GM21737 (cell line): ENCODE results near the gene PARP8.
"Not testable (repeated sequence)": the region's sequence is repeated elsewhere in the genome, so short reads cannot be mapped to it uniquely, and the experiment has no call there.

ENCODE experiments used
- ATAC-seq: cut with Tn5 transposase; IDR thresholded peaks from one replicate; pipeline ENCODE4 v1.9.1; 2021; ENCODE audit warnings: mild to moderate bottlenecking, moderate library complexity; ENCODE audit not compliant: unreplicated experiment

PARP8 gene, protein sequence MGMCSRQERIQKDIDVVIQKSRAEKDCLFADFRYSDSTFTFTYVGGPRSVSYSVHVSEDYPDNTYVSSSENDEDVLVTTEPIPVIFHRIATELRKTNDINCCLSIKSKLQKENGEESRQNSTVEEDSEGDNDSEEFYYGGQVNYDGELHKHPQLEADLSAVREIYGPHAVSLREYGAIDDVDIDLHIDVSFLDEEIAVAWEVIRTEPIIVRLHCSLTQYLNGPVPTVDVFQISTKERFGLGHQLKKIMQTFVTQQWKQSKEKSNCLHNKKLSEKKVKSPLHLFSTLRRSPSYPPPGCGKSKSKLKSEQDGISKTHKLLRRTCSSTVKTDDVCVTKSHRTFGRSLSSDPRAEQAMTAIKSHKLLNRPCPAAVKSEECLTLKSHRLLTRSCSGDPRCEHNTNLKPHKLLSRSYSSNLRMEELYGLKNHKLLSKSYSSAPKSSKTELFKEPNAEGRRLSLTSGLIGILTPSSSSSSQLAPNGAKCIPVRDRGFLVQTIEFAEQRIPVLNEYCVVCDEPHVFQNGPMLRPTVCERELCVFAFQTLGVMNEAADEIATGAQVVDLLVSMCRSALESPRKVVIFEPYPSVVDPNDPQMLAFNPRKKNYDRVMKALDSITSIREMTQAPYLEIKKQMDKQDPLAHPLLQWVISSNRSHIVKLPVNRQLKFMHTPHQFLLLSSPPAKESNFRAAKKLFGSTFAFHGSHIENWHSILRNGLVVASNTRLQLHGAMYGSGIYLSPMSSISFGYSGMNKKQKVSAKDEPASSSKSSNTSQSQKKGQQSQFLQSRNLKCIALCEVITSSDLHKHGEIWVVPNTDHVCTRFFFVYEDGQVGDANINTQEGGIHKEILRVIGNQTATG

DNA sequence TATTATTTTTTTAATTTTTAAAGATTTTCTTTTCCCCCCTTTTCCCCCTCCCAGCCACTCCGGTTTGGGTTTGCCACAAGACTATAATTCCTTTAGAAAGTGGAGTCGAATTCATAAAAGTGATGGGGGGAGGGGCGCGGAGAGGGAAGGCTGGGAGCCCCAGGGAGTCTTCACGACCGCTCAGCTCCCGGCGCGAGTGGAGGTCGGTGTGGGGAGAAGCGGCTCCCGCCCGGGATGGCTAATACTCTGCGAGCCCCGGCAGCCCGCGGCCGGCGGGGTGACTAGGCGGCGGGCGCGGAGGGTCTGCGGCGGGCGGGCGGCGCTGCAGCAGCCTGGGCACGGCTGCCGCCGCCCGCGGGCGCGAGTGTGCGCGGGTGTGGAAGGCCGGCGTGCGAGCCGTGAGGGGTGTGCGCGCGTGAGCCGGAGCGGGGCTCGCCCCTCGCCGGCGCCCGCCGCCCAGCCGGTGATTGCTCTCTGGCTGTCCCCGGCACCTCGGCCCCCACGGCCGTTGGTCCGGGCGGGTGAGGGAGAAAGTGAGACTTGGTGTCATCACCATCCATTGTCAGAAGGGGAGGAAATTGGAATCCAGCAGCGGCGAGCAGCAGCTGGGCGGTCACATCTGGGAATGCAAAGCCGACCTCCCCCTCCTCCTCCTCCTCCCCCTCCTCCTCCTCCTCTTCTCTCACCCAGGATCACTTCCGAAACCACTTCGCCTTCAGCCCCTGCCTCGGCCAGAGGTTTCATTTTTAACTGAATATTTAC, at the start of gene PARP8:
PARP8 (plus strand) TSS at position 377 of the 762 bp plus-strand sequence. CDS start 459 bp downstream, outside the sequence.
- ATAC-seq: no peak

DNA sequence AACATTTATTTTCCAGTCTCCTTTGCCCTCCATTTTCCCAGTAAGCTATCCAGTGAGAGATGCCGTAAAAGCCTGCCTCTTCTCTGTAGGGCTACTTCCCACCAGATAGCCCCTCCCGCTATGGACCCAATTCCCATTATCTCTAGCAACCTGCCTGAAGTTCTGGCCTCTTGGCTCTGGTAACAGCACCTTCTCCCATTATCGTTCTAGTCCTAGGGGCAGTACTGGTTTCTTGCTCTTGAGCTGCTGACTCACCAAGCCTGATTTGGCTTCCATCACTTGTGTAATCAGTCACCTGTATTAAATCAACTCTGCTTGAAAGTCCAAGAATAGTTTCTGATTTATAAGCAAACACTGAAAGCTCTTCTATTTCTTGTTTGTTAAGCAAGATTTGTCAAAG, 42.8 kb upstream of the PARP8 start:
- ATAC-seq: no peak

DNA sequence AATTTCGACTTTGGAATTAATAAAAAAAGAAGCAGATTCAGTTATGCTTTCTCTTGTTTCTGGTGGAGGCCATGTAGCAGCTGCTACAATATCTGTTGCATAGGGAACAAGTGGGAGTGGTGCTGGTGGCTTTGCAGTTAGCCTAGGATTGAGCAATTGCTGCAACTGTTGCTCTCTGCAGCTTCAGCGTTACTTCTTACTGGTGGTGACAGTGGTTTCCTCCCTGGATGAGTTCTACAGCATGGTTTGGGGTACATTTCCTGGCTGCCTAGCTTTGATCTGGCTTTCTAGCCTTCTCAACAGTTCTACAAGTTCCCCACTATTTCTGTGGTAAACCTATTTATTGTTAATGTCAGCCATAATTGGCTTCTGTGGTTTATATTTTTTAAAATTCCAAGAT, 31.6 kb upstream of the PARP8 start:
- not testable (repeated sequence) for ATAC-seq

DNA sequence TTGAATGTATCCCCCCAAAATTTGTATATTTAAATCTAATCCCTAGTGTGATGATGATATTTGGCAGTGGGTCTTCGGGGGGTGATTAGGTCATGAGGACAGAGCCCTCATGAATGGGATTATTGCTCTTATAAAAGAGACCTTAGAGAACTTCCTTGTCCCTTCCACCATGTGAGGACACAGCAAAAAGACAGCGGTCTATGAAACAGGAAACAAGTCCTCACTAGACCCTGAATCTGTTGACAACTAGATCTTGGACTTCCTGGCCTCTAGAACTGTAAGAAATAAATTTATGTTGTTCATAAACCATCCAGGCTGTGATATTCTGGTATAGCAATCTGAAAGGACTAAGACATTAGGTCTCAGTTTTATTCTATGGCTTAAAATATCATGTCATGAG, 28.9 kb upstream of the PARP8 start:
- ATAC-seq: not testable (repeated sequence)

DNA sequence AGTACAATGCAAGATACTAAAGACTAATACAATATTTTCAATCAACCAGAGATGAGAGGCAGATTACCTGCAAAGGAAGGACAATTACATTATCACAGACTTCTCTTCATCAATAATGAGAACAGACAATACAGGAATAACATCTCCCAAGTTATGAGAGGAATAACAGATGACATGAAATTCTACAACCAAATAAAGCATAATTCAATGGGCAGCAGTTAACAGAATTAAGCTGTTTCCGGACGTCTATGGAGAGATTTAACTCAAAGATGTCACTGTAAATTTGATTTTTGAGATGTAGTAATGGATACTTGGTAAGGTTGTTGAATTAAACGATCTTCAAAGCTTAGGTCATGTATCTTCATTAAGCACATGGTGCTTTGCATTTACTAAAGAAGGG, 19.8 kb upstream of the PARP8 start:
- ATAC-seq: no peak

DNA sequence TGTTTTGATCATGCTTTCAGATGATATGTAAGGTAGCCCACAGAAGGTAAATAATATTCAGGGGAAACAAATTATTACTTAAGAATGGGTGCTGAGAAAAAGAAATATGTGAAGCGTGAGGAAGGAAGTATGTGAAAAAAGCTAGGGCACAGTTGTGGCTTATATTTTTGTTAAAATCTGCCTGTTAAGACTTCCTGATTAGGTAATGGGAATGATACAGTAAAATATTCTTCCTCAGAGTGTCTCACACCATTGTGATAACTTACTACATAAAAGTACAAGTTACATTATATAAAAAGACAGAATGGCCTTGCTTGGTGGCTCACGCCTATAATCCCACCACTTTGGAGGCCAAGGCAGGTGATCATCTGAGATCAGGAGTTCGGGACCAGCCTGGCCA, 18.7 kb upstream of the PARP8 start:
- no peak for ATAC-seq

DNA sequence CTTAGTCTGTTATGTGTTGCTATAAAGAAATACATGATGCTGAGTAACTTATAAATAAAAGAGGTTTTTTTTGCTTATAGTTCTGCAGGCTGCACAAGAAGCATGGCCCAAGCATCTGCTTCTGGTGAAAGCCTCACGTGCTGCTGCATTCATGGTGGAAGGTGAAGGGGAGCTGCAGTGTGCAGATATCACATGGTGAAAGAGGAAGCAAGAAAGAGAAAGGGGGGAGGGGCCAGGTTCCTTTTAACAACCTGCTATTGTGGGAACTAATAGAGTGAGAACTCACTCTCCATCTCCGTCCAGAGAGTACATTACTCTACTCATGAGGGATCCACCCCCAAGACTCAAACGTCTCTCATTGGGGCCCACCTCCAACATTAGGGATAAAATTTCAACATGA, 12.5 kb upstream of the PARP8 start:
- peak; percentile 88 for ATAC-seq

DNA sequence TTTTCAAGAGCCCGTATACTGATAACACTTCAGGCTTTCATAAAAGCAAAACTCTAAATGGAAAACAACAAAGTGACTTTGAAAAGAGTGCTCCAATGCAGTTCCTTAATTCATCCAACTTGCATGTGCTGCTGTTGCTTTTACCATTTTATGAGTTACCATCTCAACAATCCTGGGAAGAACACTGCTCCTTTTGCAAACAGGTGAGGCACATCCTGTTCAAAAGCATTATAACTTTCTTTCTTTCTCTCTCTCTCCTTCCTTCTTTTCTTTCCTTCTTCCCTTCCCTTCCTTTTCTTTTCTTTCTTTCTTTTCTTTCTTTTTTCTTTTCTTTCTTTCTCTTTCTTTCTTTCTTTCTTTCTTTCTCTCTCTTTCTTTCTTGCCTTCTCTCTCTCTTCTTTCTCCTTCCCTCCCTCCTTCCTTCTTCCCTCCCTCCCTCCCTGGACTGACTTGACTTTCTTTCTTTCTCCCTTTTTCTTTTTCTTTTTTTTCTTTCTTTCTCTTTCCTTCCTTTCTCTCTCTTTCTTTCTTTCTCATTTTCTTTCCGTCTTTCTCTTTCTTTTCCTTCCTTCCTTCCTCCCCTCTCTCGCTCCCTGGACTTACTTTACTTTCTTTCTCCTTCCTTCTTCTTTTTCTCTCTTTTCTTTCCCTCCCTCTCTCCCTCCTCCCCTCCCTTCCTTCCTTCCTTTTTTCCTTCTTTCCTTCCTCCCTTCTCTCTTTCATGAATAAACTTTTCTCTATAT, 11.2 kb upstream of the PARP8 start:
- ATAC-seq: no peak

DNA sequence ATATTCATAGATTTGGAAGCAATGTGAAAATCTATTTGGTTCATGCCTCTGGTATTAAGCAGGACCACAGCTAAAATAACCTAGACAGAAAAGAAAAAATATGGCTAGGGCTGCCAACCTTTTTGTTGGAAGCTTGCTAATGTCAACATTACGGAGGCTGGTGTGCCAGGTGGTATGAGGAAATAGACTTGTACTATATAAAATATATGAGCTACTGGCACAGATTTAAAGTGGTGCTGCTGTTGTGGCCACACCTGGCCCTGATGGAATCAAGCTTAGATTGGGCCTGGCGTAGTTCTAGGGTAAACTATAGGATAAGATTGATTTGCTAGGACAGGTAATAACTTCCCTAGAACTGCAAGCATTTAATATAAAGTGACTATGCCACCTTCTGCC, 10.6 kb upstream of the PARP8 start:
- no peak for ATAC-seq

DNA sequence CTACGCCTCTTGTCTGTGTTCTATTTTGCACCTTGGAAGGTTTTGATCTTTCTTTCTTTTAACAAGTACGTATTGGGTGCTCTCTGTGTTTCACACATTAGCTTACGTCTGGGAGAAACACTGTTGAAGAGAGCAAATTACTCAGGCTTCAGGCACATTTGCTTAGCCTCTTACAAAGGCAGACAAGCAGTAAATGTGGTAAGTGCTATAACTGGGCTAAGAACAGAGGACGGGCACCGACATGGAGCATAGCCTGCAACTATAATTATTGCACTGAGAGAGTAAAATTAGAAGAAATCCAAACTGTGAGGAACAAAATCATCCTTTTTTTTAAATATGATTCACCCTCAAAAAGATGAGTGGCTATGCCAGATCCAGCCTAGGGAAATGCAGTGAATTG, 9.4 kb upstream of the PARP8 start:
- ATAC-seq: no peak

DNA sequence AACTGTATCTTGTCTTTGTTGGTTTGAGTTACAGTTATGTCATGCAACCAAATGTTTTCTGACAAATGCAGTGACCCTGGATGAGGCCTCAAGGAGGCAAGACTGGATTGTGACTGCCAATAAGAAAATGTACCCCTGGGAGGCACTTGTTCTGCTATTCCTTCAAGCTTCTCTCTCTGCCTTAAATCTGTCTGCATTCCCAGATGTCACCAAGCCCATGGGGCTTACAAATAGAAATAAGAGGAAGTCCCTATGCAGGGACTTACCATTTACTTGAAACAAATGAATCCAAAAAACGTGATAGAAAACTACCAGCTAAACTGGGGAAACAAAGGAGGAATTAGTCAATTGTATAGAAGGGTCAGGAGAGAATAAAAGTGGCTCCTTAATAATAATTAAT, 8.2 kb upstream of the PARP8 start:
- ATAC-seq: no peak

DNA sequence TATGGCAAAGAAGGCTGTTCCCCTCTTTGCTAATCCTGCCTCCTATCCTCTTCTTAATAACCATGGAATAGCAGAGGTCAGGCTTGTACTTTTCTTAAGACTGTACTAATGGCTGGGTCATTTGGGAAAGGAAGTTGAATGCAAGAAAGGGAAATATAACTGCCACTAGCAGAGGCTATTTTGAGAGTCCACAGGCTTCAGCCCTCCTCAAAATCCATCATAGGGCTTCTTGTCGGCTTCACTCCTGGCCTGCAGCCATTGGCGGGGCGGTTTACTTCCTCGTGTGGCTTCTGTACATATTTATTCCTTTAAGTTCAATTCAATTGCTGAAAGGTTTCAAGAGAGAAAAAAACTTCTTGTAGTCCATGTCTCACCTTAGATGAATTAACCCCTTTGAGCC, 2.8 kb upstream of the PARP8 start:
- no peak for ATAC-seq

DNA sequence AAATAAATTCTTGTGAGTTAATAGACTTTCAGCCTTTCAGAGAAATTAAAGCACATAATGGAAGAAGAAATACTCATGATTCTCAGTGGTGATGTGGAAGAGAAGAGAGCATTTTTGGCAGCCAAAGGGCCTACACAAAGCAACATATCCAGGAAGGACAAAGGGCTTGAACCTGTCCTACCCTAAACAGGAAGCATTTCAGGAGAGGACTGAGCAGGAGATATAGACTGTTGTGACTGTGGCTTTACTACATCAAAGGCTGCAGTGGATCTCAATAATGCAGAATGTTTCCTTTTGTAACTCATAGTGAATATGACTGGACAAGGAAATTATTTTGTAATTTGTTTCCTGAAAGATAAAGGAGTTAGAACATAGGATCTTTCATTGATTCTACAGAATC, 1.3 kb upstream of the PARP8 start:
- no peak for ATAC-seq

DNA sequence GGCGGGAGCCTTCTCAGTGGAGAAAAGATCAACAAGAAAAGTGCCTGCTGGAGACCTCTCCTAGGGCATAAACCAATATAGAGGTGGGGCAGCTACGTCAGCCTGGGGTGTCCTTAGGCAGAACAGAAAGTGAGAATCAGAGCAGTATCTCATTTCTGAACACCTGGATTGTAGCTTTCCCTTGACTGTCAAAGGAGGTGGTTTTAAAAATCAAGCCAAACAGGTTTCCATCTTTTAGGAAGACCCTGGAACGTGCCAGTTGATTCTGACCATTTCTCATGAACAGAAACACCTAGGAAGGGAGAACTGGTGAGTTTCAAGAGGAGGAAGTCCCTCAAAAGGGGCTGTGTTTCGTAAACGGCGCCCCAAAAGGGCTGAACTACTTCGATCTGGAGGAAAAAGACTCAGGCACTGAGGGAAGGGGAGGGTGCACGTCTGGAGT, 655 bp upstream of the PARP8 start:
- not testable (repeated sequence) for ATAC-seq

DNA sequence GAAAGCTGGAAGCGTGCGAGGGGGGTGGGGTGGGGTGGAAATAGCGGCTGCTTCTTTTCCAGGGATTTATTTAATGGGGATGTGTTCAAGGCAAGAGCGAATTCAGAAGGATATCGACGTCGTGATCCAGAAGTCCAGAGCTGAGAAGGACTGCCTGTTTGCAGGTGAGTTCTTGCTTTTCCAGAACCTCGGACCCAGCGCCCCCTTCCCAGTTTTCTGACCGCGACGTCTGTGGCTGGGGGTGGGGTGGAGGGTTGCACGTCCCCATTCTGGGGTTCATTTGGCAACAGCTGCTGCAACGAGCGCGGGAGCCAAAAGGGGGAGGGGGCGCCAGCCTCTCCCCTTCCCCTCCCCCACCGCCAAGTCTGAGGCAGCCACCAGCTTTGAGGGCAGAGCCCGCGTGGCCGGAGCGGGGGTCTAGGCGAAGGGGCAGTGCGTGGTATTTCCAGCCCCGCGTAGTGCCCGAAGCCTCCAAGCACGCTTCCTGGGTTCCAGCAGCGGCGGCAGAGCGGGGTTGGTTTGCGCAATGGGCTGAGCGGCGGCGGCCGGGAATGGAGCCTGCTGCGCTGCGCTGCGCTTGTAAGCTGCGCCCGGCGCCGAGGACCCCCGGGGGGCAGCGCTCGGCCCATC, 701 bp downstream of the PARP8 start:
- ATAC-seq: peak; percentile 37

DNA sequence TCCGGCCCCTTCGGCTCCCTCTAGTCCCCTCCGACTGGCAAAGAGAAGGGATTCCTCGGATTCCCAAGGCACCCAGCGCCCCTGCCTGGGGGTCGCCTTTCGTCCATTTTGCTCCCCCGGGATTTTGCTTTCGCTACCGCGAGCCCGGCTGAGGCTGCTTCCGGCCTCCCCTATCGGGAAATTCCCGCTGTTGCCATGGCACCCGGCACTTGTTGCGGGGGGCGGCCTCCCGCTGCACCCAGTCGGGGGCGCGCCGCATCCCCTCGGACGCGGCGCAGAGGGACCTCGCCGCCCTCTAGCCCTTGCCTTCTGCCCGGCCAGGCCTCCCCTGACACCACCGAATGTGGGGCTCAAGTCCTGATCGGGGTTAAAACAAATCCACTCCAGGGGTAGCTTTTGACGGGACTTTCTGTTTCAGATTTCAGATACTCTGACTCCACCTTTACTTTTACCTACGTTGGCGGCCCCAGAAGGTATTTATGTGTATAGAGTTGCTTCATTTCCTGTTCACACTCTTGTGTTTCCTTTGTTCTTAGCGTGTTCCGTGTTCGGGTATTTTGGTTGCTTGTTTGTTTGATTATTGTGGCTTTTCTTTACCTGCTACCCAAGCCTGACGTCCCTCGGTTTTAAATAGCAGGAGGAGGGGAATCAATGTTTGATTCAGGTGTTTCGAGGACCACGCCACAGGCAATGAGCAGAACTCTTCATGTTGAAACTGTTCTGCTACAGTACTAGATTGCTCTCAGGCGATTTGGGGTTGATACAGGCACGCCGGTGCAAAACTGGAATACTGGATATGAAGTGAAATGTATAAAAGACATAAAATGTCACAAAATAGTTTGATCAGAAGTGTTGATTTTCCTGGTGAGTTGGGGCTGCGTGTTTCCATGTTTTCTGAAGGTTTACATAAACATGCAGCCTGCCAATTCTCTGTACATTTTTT, 1.5 kb downstream of the PARP8 start:
- ATAC-seq: peak; percentile 87

DNA sequence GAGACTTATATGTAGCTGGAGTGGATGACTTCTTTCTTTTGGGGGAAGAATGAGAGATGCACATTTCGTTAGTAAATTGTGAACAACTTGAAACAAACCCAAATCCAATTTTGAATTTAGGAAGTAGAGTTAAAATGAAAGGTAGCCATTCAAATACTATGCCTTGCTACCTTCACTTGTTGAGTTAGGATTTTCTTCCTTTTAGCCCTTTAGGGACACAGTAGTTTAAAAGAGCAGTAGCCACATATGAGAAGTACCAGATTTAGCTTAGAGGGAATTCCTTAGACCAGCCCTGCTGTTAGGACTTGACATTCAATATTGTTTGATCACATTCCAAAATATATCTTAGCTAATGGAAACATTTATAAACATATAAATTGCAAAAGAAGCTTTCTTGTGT, 2.2 kb downstream of the PARP8 start:
- ATAC-seq: not testable (repeated sequence)

DNA sequence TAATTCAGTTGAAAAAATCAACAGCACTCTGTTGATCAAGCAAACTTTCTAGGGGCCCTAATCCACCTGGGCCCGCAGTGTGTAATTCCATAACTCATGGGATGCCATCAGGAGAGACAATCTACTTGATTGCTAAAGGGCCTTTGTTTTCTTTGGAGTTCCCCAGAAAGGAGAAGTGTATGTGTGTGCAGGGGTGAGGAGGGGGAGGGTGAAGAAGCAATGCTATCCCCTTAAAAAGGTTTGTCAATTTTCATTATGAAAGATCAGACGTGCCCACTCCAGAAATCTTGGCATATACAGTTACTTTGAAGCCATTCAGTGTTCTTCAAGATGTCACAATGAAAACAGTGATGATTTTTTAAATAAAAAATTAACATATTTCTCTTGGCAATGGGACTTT, 6.2 kb downstream of the PARP8 start:
- no peak for ATAC-seq

DNA sequence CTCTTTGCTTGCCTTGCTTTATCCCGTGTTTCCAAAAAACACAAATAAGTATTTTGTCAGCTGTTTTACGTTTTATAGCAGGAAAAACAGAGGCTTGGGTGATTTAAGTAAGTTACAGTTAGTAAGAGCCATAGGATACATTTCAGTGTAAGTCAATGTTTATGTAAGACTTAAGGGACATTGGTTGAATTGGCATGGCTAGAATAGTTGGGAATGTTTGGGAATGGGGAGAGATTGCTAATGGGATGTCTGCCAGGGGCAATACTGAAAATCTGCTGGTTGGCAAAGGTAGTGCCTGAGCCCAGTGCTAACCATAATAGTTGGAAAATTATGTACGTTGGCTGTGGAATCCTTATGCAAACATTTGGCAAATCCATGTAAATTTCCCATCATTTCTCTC, 7.0 kb downstream of the PARP8 start:
- not testable (repeated sequence) for ATAC-seq
